ENCODE measurements around the gene PDE11A. TPM values are rescaled to one million over a fixed set of nuclear protein-coding genes. Genes with fewer than 3 reads are reported as not detected.

PDE11A gene
- total and polyA plus RNA-seq, 2 of the 8 experiments (the other 6 are each of a cell fraction or from before 2014, with no cell fraction given), result 0.19 to 0.23 TPM

DNA sequence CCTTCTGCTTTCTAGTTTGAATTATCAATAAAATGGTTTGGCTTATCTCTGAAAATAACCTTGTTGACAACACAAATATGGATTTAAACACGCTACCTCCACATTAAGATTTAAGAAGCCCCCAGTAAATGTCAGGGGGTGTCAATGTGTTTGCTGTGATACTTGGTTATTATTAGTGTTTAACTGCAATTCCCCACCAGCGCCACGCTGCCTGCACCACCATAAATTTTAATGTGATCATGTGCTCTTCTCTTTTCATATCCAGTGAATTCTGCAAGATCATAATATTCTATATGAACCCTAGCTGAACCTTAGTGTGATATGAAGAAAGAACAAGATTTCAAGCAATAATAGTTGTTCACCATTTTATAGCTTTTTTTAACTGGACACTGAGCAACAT lies 349.3 kb downstream of the PDE11A start (continued):
- TF ChIP-seq EZH2 (IDR thresholded peaks at IDR 0.05; ENCODE audit: low read depth, low read length, severe bottlenecking) (no peak), EGR1 (IDR thresholded peaks at IDR 0.05; ENCODE audit: borderline replicate concordance, low read depth, low read length) (no peak), CEBPB (IDR thresholded peaks at IDR 0.05; ENCODE audit: low read depth, low read length) (no peak), RBBP5 (IDR thresholded peaks at IDR 0.05; ENCODE audit: borderline replicate concordance, low read depth, low read length) (no peak), NRF1 (IDR thresholded peaks at IDR 0.05; ENCODE audit: low read depth, low read length) (no peak)

All from H1 (cell line).